ENCODE data around the gene TBC1D19. TPM values are rescaled to one million over a fixed set of nuclear protein-coding genes. Genes with fewer than 3 reads are reported as not detected.

TBC1D19 gene
- total and polyA plus RNA-seq, 9 of the 15 experiments (the other 6 are each of a cell fraction or from before 2014, with no cell fraction given): 0.73 to 5.6 (median 3.7) TPM

DNA sequence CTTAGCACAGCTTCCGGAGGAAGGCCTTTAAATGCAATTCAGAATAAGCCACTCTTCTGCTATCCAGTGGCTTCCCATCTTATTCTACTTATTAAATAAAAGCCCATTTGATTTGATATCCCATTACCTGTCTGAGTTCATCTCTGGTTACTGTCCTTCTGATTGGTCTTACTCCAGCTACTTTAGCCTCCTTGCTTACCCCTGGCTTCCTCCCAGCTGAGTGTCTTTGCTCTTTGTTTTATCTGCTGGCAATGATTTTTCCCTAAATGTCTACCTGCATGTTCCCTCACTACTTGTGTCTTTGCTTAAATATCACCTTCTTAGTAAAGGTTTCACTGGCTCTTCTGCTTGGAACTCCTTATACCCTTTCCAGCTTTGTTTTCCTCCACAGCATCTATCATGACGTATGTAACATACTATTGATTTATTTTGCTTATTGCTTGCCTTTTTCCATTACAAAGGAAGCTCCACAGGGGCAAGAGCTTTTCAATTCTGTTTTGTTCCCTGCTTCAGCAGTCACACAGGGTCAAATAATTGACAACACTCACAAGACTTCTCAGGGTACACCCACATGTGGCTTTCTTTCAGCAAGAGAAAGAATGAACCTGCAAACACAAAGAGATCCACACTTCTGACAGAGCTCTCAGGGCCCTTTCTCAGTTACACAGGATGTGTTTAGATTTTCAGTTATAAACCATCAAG is 63.8 kb downstream of the TBC1D19 start:
- no peaks in the 10 kb centered on the region for H3K36me3 ChIP-seq (ENCODE audit: control insufficient read depth, insufficient read depth, low read length)
- in situ Hi-C loops (cut with MboI) (no loop called here), intact Hi-C loops (cut with micrococcal nuclease) (no loop called here)
- H3K4me3 ChIP-seq: no peak overlapping the region
- WGBS (ENCODE audit: insufficient coverage, low coverage, missing lambda C conversion rate): 59% methylated on average over 2 of the region's 2 CpGs
- ChIA-PET POLR2A (interaction anchor here (0.5 kb wide), 1 partner anchor 543 kb away, joined by 4 read pairs; no protein-coding TSS in a partner anchor), CTCF (ENCODE audit: low intra/inter-chr PET ratio) (interaction anchor here (0.7 kb wide), 1 partner anchor 71 kb away, joined by 3 read pairs; no protein-coding TSS in a partner anchor)
- H3K27me3 ChIP-seq (ENCODE audit: control insufficient read depth in 2 of 2, insufficient read depth in 2 of 2, low read length in 2 of 2): no peaks in the 10 kb centered on the region
- no peak overlapping the region for H3K4me2 ChIP-seq (ENCODE audit: insufficient read depth, low read length)
- H3K9me1 ChIP-seq (ENCODE audit: control insufficient read depth, insufficient read depth, low read length): no peaks in the 10 kb centered on the region
- FAIRE-seq: no peak
- H2AFZ ChIP-seq (ENCODE audit: low read depth, low read length): no peak overlapping the region
- H3K27ac ChIP-seq (ENCODE audit: extremely low read depth, low read depth, low read length): no peak overlapping the region
- no peak overlapping the region for H3K9ac ChIP-seq (ENCODE audit: insufficient read depth in 1 of 2, low read depth in 2 of 2, low read length in 2 of 2)
- ATAC-seq: no peak
- no peaks in the 10 kb centered on the region for H4K20me1 ChIP-seq (replicated peaks; ENCODE audit: control insufficient read depth, insufficient read depth, low read length)
- DNase-seq (ENCODE audit: extremely low read depth in 1 of 4, low spot score in 3 of 4): no peak
- no peaks in the 10 kb centered on the region for H3K79me2 ChIP-seq (ENCODE audit: control insufficient read depth, insufficient read depth, low read length)
- BruUV-seq (replicated peaks): no TSS peak
- H3K9me3 ChIP-seq (replicated peaks; ENCODE audit: control insufficient read depth, insufficient read depth, low read depth, low read length): no peaks in the 10 kb centered on the region
- no peaks in the 10 kb centered on the region for H3K4me1 ChIP-seq (replicated peaks in 1 of 2; ENCODE audit: control insufficient read depth in 2 of 2, insufficient read depth in 2 of 2, low read length in 2 of 2)
- no peak for TF ChIP-seq NFYB (IDR thresholded peaks at IDR 0.05; ENCODE audit: extremely low read depth, insufficient read length)
- no peak for TF ChIP-seq ZNF785 (CRISPR knock-in tag; IDR thresholded peaks at IDR 0.05)
- no peak for TF ChIP-seq ZNF76 (CRISPR knock-in tag; IDR thresholded peaks at IDR 0.05; ENCODE audit: borderline replicate concordance)
- no peak for TF ChIP-seq POLR2A (conservative IDR thresholded peaks at IDR 0.05)
- TF ChIP-seq, protein P1, sequence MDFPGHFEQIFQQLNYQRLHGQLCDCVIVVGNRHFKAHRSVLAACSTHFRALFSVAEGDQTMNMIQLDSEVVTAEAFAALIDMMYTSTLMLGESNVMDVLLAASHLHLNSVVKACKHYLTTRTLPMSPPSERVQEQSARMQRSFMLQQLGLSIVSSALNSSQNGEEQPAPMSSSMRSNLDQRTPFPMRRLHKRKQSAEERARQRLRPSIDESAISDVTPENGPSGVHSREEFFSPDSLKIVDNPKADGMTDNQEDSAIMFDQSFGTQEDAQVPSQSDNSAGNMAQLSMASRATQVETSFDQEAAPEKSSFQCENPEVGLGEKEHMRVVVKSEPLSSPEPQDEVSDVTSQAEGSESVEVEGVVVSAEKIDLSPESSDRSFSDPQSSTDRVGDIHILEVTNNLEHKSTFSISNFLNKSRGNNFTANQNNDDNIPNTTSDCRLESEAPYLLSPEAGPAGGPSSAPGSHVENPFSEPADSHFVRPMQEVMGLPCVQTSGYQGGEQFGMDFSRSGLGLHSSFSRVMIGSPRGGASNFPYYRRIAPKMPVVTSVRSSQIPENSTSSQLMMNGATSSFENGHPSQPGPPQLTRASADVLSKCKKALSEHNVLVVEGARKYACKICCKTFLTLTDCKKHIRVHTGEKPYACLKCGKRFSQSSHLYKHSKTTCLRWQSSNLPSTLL (IDR thresholded peaks at IDR 0.05): no peak
- TF ChIP-seq, protein P2, sequence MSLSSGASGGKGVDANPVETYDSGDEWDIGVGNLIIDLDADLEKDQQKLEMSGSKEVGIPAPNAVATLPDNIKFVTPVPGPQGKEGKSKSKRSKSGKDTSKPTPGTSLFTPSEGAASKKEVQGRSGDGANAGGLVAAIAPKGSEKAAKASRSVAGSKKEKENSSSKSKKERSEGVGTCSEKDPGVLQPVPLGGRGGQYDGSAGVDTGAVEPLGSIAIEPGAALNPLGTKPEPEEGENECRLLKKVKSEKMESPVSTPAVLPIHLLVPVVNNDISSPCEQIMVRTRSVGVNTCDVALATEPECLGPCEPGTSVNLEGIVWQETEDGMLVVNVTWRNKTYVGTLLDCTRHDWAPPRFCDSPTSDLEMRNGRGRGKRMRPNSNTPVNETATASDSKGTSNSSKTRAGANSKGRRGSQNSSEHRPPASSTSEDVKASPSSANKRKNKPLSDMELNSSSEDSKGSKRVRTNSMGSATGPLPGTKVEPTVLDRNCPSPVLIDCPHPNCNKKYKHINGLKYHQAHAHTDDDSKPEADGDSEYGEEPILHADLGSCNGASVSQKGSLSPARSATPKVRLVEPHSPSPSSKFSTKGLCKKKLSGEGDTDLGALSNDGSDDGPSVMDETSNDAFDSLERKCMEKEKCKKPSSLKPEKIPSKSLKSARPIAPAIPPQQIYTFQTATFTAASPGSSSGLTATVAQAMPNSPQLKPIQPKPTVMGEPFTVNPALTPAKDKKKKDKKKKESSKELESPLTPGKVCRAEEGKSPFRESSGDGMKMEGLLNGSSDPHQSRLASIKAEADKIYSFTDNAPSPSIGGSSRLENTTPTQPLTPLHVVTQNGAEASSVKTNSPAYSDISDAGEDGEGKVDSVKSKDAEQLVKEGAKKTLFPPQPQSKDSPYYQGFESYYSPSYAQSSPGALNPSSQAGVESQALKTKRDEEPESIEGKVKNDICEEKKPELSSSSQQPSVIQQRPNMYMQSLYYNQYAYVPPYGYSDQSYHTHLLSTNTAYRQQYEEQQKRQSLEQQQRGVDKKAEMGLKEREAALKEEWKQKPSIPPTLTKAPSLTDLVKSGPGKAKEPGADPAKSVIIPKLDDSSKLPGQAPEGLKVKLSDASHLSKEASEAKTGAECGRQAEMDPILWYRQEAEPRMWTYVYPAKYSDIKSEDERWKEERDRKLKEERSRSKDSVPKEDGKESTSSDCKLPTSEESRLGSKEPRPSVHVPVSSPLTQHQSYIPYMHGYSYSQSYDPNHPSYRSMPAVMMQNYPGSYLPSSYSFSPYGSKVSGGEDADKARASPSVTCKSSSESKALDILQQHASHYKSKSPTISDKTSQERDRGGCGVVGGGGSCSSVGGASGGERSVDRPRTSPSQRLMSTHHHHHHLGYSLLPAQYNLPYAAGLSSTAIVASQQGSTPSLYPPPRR (CRISPR knock-in tag; IDR thresholded peaks at IDR 0.05; ENCODE audit: borderline replicate concordance): no peak
- no peak for TF ChIP-seq TCF3 (CRISPR knock-in tag; IDR thresholded peaks at IDR 0.05)
- no peak for TF ChIP-seq FIP1L1 (IDR thresholded peaks at IDR 0.05; ENCODE audit: low read depth, low read length, poor library complexity, severe bottlenecking)
- TF ChIP-seq ZBTB7A (IDR thresholded peaks at IDR 0.05; ENCODE audit: borderline replicate concordance, control insufficient read depth, low read depth, low read length): no peak
- no peak for TF ChIP-seq NELFE (IDR thresholded peaks at IDR 0.05; ENCODE audit: insufficient read depth, insufficient read length)
- TF ChIP-seq KDM4B (IDR thresholded peaks at IDR 0.05; ENCODE audit: borderline replicate concordance in 2 of 2, low read depth in 1 of 2): no peak
- TF ChIP-seq E4F1 (CRISPR knock-in tag; IDR thresholded peaks at IDR 0.05; ENCODE audit: borderline replicate concordance): no peak
- no peak for TF ChIP-seq ZNF174 (CRISPR knock-in tag; IDR thresholded peaks at IDR 0.05)
